ELR (cell line): ENCODE results near the gene CYP46A1.
"Not testable (repeated sequence)": the region's sequence is repeated elsewhere in the genome, so short reads cannot be mapped to it uniquely, and the experiment has no call there.

Source experiments
- DNase-seq: peaks from one replicate; pipeline ENCODE4 v3.0.0-alpha.2; 2015; ENCODE audit warnings: low read depth

Gene CYP46A1

GRCh38 chr14:99657645-99658155 lies 26.4 kb upstream of the CYP46A1 start:
- DNase-seq = no peak

- DNase-seq = no peak
These were observed 25.8 kb upstream of the CYP46A1 start for GRCh38 chr14:99658218-99658845.

- no peak for DNase-seq
These were observed 24.8 kb upstream of the CYP46A1 start for GRCh38 chr14:99659333-99659741.

GRCh38 chr14:99660006-99660566 lies 24.0 kb upstream of the CYP46A1 start:
- no peak for DNase-seq

- DNase-seq = no peak
These were observed 23.3 kb upstream of the CYP46A1 start for GRCh38 chr14:99660794-99661193.

DNA sequence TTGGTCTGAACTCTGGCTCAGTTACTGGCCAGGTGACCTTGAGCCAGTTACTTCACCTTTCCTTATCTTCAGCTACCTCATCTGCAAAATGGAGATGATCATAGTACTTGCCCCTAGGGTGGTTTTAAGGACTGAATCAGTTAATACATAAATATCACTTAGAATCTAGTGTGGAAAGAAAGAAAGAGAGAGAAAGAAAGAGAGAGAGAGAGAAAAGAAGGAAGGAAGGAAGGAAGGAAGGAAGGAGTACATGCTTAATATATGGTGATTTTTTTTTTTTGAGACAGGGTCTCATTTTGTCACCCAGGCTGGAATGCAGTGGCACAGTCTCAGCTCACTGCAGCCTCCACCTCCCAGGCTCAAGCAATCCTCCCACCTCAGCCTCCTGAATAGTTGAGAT lies 22.9 kb upstream of the CYP46A1 start:
- DNase-seq = not testable (repeated sequence)

GRCh38 chr14:99662846-99663245 lies 21.3 kb upstream of the CYP46A1 start:
- no peak for DNase-seq

DNA sequence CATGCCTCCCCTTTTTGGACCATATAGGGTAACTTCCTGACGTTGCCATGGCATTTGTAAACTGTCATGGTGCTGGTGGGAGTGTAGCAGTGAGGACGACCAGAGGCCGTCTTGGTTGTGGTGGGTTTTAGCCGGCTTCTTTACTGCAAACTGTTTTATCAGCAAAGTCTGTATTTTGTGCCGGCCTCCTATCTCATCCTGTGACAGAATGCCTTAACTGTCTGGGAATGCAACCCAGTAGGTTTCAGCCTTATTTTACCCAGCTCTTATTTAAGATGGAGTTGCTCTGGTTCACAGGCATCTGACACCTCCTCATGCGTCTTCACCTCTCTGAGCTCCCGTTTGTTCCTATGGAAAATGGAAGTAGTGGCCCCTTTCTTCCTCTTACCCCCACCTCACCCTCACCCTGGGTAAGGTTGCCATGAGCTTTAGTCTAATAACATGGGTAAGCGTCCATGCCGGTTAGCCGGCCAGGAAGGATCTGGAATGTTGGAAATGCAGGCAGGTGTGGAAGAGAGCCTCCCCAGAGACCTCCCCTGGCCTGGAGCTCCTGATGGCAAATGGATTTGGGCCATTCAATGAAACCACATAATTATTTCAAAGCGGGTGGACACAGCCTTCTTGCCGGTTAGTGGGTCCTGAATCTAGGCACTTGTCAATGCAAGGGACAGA lies 20.6 kb upstream of the CYP46A1 start:
- no peak for DNase-seq

GRCh38 chr14:99664058-99664936 lies 19.8 kb upstream of the CYP46A1 start:
- no peak for DNase-seq

GRCh38 chr14:99664937-99665273 lies 19.2 kb upstream of the CYP46A1 start:
- DNase-seq = no peak

DNA sequence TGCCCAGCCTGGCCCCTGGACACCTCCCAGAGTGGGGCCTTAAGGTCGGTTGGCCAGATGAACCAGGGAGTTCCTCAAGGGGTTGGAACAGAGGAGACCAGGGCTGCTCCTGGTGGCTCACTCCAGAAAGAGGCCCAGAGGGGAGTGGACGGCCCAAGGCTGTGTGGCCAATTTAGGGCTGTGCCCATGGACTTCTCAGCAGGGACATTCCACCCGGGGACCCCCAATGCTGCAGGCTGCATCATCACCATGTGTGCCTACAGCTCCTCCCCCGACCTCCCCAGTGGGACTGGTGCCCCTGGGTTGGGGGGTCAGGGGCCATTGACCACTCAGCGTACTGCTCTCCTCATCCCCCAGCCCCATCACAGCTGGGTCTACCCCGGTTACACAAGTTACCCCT lies 17.6 kb upstream of the CYP46A1 start:
- DNase-seq = no peak

DNA sequence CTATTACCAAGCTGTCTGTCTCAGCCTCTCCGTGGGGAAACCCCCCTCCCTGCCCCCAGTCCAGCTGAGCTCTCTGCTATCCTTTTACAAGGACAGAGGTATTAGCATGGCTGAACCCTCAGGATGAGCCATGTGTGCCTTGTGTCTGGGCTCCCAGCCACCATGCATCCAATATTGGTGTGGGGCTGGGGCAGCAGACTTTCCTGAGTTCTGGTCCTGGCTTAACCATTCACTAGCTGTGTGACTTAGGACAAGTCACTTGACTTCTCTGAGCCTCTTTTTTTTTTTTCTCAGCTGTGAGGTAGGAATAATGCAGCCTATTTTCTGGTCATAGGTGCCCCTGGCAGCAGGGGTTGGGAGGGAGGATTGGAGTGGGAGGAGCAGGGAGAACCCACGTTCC lies 17.1 kb upstream of the CYP46A1 start:
- no peak for DNase-seq

GRCh38 chr14:99667821-99668220 lies 16.3 kb upstream of the CYP46A1 start:
- no peak for DNase-seq

DNA sequence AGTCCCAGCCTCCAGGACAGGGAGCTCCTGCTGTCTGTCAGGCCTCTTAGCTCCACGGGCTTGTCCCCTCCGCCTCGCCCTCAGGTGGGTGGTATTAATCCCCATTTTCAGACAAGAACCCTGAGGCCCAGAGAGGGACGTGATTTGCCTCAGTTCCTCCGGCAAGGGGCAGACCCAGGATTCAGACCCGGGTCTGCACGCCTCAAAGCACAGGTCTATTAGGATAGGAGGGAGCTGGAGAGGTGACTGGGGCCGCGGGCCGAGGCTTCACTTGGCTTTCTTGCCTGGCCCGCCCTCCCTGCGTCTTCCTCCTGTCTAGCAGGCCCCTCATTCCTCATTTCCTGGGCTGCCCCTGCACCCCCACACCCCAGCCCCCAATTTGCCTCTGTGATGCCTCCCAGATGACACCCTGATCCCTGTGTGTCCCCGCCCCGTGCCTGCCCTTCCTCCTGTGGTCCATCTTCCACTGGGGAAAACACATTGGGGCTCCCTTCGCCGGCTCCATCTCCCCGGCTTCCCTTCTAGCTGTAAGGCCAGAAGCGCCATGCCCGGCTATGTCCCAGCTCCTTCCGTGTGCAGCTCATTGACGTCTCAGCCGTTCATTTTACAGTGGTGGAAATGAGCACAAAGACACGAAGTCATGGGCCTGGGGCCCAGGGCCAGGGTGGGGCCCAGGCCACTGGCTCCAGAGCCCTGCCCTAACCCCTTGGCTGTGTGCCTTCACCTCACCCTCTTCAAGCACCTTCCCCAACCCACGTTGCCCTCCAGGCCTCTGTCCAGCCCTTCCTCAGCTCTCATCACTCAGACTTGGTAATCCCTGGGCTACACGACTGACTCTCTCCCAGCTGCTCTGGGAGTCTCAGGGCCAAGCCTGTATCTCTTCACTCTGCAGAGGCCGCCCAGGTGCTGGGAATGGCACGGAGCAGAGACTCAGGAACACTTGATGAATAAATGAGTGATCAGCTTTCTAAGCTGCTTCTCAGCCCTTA lies 15.5 kb upstream of the CYP46A1 start:
- DNase-seq = no peak

DNA sequence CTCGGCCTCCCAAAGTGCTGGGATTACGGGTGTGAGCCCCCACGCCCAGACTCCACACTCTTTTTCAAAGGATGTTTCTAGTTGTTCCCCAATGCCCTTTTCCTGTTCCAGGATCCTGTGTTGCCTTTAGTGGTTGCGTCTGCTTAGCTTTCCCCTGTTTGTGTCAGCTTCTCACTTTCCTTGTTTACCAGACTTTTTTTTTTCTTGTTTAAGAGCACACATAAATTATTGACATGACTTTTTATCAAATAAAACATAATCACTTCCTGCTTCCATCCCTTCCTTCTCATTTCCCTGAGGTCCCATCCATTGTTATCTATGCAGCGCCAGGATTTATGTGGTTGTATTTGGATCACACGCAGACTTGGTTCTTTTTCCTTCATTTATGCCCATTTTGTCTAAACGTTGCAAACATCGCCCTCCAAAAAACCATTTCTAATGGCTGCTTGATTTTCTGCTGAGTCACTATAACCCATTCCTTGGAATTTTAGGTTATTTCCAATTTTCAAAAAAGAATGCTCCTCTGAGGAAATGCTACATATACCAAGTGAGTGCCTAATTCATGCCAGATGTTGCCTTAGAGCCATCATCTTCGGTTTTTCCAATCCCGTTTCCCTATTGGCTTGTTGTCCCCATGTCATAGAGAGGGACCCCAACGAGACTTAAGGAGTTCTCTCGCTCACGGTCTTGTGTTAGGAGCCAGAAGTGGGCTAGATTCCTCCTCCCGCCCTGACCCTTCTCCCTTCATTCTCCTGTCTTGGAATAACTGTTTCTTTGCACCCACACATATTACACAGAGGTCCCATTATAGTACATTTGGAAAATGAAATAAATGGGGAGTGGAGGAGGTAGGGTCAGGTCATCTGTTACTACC lies 13.5 kb upstream of the CYP46A1 start:
- DNase-seq = no peak

DNA sequence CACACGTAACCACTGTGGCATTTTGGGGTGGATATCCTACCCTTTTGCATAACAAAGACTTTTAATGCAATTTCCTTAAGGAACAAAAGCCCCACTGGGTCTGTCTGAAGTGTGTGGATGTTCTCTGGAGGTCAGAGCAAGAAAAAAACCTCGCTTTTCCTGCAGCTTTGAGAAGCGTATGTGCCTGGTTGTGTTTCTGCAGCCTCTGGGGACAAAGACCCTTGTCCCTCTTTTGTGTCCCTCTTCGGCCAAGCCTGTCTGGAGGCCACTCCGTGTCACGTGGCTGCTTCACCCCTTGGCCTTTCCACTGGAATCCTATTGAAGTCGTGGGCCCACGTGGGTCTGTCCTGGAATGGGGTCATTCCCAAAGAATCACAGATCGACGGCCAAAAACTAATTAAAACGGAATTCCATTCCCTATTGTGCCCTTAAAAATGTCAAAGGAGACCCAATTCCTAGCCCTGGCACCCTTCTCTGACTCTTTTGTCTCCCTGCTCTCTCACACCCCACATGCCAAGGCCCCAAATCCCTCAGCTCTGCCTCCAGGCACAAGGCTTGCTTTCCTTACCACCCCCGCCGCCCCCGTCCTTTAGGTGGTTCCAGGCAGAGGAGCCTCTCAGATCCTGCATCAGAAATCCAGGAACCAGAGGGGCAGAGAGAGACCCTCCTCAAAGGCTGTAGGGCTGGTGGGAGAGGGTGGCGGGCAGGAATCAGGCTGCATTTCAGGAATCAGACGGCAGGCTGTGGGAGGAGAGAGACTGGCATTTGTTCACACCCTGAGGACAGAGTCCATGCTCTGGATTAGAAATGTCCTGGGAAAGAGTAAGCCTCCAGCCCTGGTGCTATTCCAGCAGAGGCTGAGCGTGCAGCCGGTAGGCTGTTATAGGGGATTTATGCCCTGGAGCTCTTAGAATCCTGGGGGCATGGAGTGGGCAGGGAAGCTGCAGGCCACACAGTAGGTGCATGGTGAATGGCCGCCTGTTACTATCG lies 12.6 kb upstream of the CYP46A1 start:
- no peak for DNase-seq

GRCh38 chr14:99672506-99673304 lies 11.4 kb upstream of the CYP46A1 start:
- DNase-seq = no peak
